SK-N-DZ (cell line): ENCODE results near the gene HTT-AS. TPM values are rescaled to one million over a fixed set of nuclear protein-coding genes. Genes with fewer than 3 reads are reported as not detected.
"Not testable (repeated sequence)": the region's sequence is repeated elsewhere in the genome, so short reads cannot be mapped to it uniquely, and the experiment has no call there.

Experiments used
- DNase-seq: peaks from one replicate; pipeline ENCODE4 v3.0.0-alpha.2; 2015; ENCODE audit warnings: low spot score
- polyA plus RNA-seq, 2 experiments: library from polyadenylated mRNA; depleted of rRNA; stranded (reverse); fragments of >200 nt; gene quantifications; 2 replicates each; pipeline ENCODE4 v1.2.3, GENCODE V29; 2014

HTT-AS gene
- polyA plus RNA-seq (2014; cell fraction: cytosol; rRNA removed) = not detected in 2 replicates
- not detected in 2 replicates for polyA plus RNA-seq (2014; cell fraction: nucleus; rRNA removed)

- DNase-seq = peak; percentile 91
Observed at GRCh38 chr4:3074078-3074845, at the start of gene HTT-AS, which contains the start of gene HTT. TSS of gene HTT-AS (minus strand) at chr4:3074538. TSS of gene HTT (plus strand) at chr4:3074681. CDS start at chr4:3074826, 145 bp downstream.

GRCh38 chr4:3123181-3123671 lies 48.9 kb upstream of the HTT-AS start:
- no peak for DNase-seq

GRCh38 chr4:3122081-3122563 lies 47.8 kb upstream of the HTT-AS start:
- no peak for DNase-seq

GRCh38 chr4:3121596-3121995 lies 47.3 kb upstream of the HTT-AS start:
- DNase-seq = no peak

- DNase-seq = no peak
Observed at GRCh38 chr4:3121110-3121509, 46.8 kb upstream of the HTT-AS start.

- DNase-seq = no peak
Observed at GRCh38 chr4:3119464-3119863, 45.1 kb upstream of the HTT-AS start.

GRCh38 chr4:3118312-3118711 lies 44.0 kb upstream of the HTT-AS start:
- DNase-seq = no peak

- DNase-seq = no peak
Observed at GRCh38 chr4:3116955-3117354, 42.6 kb upstream of the HTT-AS start.

- DNase-seq = no peak
Observed at GRCh38 chr4:3115637-3116270, 41.4 kb upstream of the HTT-AS start.

GRCh38 chr4:3114377-3114776 lies 40.0 kb upstream of the HTT-AS start:
- DNase-seq = no peak

- DNase-seq = no peak
Observed at GRCh38 chr4:3112609-3113469, 38.5 kb upstream of the HTT-AS start.

- DNase-seq = no peak
Observed at GRCh38 chr4:3112201-3112600, 37.9 kb upstream of the HTT-AS start.

- DNase-seq = no peak
Observed at GRCh38 chr4:3111461-3111860, 37.1 kb upstream of the HTT-AS start.

- no peak for DNase-seq
Observed at GRCh38 chr4:3108211-3108610, 33.9 kb upstream of the HTT-AS start.

- DNase-seq = no peak
Observed at GRCh38 chr4:3107691-3108121, 33.4 kb upstream of the HTT-AS start.

- no peak for DNase-seq
Observed at GRCh38 chr4:3107271-3107670, 32.9 kb upstream of the HTT-AS start.

GRCh38 chr4:3106339-3107186 lies 32.2 kb upstream of the HTT-AS start:
- peak; percentile 40 for DNase-seq

- DNase-seq = no peak
Observed at GRCh38 chr4:3098346-3098745, 24.0 kb upstream of the HTT-AS start.

GRCh38 chr4:3096202-3096601 lies 21.9 kb upstream of the HTT-AS start:
- DNase-seq = no peak

- DNase-seq = not testable (repeated sequence)
Observed at GRCh38 chr4:3094701-3095100, 20.4 kb upstream of the HTT-AS start.

- no peak for DNase-seq
Observed at GRCh38 chr4:3091464-3091863, 17.1 kb upstream of the HTT-AS start.
